ENCODE measurements around the gene MAP1S.

Gene MAP1S, protein sequence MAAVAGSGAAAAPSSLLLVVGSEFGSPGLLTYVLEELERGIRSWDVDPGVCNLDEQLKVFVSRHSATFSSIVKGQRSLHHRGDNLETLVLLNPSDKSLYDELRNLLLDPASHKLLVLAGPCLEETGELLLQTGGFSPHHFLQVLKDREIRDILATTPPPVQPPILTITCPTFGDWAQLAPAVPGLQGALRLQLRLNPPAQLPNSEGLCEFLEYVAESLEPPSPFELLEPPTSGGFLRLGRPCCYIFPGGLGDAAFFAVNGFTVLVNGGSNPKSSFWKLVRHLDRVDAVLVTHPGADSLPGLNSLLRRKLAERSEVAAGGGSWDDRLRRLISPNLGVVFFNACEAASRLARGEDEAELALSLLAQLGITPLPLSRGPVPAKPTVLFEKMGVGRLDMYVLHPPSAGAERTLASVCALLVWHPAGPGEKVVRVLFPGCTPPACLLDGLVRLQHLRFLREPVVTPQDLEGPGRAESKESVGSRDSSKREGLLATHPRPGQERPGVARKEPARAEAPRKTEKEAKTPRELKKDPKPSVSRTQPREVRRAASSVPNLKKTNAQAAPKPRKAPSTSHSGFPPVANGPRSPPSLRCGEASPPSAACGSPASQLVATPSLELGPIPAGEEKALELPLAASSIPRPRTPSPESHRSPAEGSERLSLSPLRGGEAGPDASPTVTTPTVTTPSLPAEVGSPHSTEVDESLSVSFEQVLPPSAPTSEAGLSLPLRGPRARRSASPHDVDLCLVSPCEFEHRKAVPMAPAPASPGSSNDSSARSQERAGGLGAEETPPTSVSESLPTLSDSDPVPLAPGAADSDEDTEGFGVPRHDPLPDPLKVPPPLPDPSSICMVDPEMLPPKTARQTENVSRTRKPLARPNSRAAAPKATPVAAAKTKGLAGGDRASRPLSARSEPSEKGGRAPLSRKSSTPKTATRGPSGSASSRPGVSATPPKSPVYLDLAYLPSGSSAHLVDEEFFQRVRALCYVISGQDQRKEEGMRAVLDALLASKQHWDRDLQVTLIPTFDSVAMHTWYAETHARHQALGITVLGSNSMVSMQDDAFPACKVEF

DNA sequence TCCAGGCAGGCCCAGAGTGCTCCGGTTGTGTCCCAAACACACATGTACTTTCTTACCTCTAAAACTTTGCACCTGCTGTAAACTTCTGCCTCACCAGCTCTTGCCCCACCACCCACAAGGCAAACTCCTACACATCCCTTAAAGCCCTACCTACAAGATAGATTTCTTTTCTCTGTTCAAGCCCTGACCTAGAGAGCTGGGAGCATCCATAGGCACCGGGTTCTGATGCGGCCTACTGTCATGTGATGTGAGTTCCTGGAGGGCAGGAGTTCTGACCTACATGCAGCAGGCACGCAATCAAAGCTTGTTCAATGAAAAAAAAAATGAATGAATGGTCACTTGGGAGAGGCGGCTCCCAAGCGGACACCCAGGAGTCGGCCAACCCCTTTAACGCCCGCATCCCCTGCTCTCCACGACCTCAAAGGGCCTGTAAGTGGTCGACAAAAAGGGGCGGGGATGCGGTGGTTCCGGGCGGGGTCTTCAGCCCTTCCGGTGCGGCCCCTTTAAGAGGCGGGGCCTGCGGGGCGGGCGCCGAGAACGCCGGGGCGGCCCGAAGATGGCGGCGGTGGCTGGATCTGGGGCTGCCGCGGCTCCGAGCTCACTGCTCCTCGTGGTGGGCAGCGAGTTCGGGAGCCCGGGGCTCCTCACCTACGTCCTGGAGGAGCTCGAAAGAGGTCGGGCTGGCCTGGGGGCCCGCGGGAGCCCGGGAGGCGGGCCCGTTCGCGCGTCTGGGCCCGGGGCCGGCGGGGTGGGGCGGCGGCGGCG lies at the start of gene MAP1S:
MAP1S (plus strand) TSS at position 534 of the 765 bp plus-strand sequence; CDS start at position 557, 23 bp downstream.
- peak; percentile 58 for DNase-seq (ENCODE audit: low spot score)

- peak; percentile 37 for DNase-seq (ENCODE audit: low spot score)
Observed at GRCh38 chr19:17671906-17672305, 47.4 kb upstream of the MAP1S start.

- no peak for DNase-seq (ENCODE audit: low spot score)
Observed at GRCh38 chr19:17673937-17674799, 45.1 kb upstream of the MAP1S start.

DNA sequence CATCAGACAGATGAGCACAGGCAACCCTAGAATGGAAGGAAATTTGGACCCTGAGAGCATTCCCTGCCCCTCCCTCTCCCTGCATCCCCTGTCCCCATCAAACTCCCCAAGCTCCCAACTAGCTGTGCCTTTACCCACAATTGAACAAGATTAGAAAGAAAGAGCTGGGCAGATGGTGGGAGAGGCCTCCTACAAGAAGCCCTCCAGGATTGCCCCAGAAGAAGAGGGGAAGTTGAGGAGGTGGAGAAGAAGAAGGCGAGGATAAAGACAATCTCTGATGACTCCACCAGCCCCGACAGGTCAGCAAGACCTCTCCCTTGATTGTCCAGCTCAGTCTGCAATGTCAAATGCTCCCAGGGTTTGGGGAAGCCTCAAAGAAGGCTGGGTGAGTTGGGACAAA lies 43.0 kb upstream of the MAP1S start:
- DNase-seq (ENCODE audit: low spot score) = no peak

- no peak for DNase-seq (ENCODE audit: low spot score)
Observed at GRCh38 chr19:17677002-17677401, 42.3 kb upstream of the MAP1S start.

DNA sequence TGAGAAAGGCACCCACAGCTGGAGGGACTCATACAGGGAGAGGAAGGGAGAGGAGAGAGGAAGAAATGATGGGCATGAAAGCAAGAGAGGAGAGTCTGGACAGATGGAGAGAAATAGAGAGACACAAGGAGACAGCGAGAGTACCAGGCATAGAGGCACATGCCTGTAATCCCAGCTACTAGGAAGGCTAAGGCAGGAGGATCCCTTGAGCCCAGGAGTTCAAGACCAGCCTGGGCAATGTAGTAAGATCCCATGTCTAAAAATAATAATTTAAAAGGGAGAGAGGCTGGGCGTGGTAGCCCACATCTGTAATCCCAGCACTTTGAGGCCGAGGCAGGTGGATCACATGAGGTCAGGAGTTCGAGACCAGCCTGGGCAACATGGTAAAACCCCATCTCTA lies 40.4 kb upstream of the MAP1S start:
- DNase-seq (ENCODE audit: low spot score) = no peak

DNA sequence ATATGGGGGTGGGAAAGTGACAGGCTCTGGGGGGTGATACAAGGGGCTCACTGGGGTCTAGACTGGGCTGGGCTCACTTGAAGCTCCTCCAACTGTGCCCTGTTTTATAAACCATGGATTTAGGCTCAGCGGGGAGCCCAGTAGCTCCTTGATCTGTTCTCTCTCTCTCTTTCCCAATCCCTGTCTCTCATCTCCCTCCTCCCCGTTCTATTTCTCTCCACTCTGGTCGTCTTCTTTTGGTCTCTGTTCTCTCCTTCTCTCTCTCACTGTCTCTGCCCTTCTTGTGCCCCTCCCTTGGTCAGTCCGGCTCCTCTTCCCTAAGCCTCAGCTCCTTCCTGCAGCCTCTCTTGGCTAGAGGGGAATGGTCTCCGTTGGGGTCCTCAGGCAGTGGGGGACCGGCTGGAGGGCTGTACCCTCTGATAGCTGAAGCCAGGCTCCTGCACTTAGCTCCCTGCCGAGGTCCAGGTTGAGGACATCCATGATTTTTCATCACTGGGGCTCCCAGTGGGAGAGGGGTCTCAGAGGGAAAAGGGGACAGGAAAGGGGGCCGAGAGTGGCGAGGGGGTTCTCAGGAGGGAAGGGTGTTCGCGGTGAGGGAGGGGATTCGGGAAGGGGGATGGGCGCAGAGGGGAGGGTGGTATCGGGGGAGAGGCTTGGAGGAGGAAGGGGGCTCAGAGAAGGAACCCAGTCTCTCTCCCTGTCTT lies 39.6 kb upstream of the MAP1S start:
- DNase-seq (ENCODE audit: low spot score) = no peak

DNA sequence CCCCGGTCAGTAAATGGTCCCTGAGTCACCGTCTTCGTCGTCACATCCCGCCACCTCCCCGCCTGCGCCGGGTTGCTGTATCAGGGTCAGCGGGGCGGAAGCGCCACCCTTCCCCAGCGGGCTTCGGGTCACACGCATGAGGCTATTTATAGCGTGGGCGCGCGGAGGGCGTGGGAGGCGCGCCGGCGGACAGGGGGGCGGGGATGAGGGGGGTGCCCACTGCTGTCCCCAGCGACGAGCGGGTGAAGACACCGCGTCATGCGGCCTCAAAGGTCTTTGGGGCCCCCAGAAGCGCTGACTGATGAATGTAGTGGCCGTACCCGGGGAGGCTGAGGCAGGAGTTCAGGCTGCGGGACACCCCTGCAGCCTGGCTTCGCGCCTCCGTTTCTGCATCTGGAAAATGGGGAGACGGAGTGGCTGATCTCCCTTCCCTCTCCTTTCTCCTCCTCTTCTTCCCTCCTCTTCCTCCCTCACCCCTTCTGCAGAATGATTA lies 39.0 kb upstream of the MAP1S start:
- peak; percentile 65 for DNase-seq (ENCODE audit: low spot score)

GRCh38 chr19:17681505-17682125 lies 37.7 kb upstream of the MAP1S start:
- DNase-seq (ENCODE audit: low spot score) = peak; percentile 21

- no peak for DNase-seq (ENCODE audit: low spot score)
Observed at GRCh38 chr19:17682273-17682672, 37.0 kb upstream of the MAP1S start.

DNA sequence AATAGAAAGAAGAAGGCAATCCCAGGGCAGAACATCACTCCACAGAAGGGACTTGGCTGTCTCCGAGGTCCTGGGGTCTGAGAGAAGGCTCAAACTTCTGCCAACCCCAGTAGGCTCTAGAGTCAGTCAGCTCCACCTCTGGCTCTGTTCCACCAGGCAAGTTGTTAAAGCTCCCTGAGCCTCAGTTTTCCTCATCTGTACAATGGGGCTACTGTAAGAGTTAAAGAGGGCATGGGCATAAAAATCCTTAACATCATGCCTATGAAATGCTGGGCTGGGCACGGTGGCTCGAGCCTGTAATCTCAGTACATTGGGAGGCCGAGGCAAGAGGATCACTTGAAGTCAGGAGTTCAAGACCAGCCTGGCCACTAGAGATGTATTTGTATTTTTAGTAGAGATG lies 36.2 kb upstream of the MAP1S start:
- no peak for DNase-seq (ENCODE audit: low spot score)

DNA sequence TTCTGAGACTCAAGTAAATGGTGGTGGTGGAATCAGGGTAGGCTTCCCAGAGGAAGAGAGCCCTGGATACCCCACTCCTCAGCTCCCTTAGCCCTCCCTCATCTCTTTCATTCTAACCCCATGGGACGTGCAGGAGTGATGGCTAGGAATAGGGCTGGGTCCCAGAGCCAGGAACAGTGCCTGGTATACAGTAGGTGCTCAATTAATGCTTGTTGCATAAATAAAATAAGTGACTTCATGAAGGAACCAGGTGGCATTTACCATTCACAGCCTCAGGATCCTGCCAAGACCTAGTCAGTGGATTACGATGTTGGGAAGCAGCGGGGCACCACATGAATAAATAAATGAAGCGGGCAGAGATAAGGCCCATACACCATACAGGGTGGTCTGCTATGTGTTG lies 35.0 kb upstream of the MAP1S start:
- DNase-seq (ENCODE audit: low spot score) = no peak

DNA sequence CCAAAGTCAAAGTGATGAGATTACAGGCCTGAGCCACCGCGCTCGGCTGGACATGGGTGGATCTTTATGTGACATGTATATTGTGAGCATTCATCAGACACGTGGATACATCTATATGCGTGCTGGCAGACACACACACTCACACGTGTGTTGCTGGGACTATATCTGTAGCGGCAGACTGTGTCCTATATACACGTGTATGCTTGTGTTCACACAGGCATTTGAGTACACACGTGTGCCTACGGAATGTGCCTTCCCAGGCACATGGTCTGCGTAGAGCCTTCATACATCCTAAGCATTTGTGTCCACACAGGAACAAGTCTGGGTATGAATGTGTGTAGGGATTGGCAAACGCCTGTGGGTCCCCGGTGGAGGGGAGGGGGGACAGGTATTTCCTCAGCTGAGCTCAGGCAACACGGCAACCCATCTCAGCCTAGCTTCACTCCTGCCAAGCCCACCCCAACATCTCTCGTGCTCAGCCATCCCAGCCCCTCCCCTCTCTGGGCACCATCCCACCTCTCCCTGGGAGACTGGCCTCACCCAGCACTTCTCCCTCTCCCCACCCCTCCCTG lies 33.7 kb upstream of the MAP1S start:
- DNase-seq (ENCODE audit: low spot score) = no peak

GRCh38 chr19:17686023-17686521 lies 33.2 kb upstream of the MAP1S start:
- no peak for DNase-seq (ENCODE audit: low spot score)

GRCh38 chr19:17686592-17687024 lies 32.7 kb upstream of the MAP1S start:
- DNase-seq (ENCODE audit: low spot score) = no peak

DNA sequence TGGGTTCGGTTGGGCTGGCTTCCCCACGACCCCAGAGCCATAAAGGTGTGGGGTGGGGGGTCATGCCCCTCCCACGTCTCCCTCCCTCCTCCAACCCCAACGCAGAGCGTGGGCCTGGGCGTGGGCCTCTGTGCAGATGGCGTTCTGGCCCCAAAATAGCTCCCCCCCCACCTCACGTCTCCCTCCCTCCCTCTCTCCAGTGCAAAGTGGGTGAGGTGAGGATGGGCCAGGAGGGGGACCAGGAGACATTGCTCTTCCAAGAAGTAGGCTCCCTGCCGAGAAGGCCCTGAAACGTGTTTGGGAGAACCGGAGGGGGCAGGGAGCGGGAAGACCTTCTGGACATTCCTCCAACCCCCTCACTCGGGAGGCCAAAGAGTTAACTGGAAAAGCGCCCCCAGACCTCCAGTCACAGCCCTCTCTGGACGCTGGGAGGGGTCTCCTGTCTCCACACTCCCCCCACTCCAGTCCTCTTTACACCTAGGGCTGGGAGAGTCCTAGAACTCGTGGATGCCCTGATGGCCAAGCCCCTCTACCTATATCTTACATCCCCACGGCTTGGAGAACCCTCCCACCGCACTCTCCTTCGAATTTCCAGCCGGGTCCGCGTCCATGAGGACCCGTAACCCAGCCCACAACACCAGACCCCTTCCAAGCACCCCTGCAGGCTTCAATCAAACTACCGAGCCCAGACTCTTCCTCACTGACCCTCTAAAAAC lies 32.0 kb upstream of the MAP1S start:
- no peak for DNase-seq (ENCODE audit: low spot score)

- DNase-seq (ENCODE audit: low spot score) = no peak
Observed at GRCh38 chr19:17687857-17688784, 31.2 kb upstream of the MAP1S start, which contains the start of gene UNC13A. Gene UNC13A (minus strand): TSS chr19:17688354. CDS start chr19:17688199, 155 bp downstream.

Measured in kidney tubule cell (primary cell).